Stimulated activated CD8-positive, alpha-beta memory T cell treated with anti-CD3 and anti-CD28 coated beads, Interleukin-7, amount 100 ng/mL, for 48 hours (primary cell): Measurements from ENCODE around the gene FOXN3.
"Not testable (repeated sequence)": the region's sequence is repeated elsewhere in the genome, so short reads cannot be mapped to it uniquely, and the experiment has no call there.

Experiments used
- DNase-seq, 2 donors: peaks; one replicate each; pipeline ENCODE4 v3.0.0-alpha.2; 2020; ENCODE audit warnings: low read depth in 1 of 2; ENCODE audit errors: extremely low read depth in 1 of 2

FOXN3 gene

DNA sequence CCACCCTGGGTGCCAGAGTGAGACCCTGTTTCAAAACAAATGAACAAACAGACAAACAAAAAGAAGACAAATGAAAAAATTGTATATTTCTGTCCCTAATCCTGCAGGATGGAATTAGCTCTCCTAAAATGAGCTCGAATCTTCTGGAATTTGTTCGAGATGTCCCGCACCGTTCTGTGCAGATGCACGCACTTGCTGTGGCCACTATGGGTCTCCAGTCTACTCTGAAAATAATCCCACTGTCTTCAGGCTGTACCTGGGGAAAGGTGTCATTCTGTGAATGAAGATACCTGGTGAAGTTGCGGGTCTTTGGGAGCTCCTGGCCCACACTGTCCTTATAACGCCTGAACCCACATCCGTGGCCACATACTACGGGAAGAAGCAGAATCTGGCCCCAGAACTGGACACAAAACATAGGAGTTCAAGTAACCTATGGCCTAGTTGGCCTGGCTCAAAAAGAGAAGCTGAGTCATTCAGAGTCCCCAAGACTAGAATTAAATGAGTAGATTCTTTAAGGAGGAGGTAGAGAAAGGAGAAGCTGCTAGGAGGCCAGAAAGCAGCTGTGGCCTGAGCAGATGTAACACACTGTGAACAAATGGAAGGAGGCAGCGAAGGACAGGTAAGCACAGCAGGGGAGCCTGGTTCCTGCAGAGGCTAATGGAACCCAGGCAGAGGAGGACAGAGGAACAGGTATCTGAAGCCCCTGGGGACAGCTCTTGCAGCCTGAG lies 108.6 kb downstream of the FOXN3 start:
- no peak for DNase-seq

DNA sequence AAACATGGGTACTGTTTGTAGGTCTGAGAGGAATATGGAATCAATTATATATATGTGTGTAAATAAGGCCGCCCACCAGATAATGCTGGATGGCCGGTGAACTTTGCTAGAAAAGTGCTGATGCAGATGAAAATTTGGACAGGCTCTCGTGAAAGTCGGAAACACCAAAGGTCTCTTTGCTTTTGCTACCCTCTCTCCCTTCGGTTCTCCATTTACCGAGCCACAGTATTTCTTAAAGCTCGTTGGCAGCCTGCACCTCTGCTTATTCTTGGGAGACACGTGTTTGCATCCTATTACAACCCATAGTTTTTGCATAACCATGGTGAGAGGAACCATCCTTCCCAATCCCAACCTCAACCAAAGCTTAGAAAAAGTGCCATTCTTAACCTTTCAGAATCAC lies 109.6 kb downstream of the FOXN3 start:
- no peak for DNase-seq

DNA sequence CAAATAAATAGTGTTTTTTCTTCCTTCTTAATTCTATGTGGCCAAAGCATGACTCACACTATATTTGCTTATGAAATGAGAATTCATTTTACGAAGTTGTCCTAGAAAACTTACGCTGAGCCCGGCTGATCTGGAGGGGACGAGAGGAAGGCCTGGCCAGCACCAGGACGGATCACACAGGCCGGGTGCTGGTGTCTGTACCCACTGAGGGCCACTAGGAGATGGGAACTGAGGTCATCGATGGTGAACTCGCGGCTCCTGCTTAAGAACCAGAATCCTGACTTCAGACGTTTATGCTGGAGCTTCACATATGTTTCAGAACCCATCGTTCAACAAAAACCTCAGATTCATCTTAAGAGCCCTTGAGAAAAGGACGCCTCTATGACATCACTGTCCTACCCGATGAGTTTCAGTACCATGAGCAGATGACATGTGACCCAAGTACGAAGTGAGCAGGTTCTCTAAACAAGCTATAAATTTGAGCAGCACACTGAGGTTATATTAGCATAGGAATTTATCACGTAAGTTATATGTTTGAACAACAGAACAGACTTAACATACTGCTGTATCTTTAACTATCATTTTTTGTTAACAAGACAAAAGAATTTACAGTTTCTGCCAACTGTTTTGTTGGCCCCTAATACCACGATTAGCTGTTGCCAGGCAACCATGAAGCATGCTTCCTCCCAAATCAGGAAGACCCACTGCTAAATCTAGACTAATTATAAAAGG lies 111.9 kb downstream of the FOXN3 start:
- DNase-seq = no peak

DNA sequence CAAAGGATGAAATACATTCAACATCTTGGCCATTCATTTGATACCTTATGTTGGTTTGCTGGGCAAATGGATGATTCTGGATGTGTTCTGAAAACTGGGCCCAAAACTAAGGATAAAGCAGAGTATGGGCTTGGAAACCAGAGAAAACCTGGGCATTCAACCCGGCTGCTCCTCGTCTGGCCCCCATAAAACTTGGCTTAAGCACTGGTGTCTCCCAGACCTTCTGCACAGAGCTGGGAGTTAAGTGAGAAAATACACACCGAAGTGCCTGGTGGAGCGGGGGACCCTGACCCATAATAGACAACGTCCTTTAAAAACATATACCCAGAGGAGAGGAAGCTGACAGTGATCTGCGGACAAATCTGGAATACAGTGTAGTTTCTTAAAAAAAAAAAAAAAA lies 112.5 kb downstream of the FOXN3 start:
- DNase-seq = no peak

DNA sequence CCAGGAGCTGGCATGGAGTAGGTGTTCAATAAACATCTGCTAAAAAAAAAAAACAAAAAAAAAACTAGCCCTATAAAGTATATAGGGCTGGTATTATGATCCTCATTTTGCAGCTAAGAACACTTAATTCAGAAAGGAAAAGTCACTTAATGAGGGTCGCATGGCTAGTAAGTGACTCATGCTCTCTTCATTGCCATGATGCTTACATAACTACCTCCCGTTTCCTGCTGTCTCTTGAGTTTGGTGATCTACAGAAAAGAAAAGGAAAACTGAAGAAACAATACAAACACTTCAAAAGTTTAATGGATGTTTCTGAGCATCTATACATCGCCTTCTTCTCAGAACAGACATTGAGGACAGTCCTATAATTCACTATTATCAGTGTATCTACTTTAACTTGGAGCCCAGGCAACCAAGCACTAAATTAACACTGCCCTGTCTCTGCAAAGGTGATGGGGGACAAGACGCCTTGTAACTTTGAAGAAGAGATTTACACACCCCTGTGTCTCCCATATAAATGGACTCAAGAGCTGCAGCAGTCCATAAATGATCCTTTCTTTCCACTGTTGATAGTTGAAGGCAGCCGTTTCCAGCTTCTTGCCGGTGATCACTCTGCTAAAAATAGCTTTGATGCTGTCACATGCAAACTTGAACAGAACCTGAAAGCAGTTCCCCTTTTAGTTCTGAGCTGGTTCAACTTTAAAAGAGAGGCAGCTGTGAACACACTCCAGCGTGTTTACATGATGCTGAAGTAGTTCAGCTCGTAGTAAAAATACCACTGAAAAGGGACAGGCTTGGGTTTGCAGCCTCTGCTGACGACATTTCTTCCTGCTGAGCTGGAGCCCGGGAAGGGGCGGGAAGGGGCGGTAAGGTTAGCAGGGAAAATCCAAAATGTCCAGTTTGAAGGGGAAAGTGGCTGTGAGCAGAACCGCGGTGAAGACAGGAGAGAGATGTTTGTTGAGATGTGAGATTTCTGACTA lies 113.3 kb downstream of the FOXN3 start:
- DNase-seq = no peak

DNA sequence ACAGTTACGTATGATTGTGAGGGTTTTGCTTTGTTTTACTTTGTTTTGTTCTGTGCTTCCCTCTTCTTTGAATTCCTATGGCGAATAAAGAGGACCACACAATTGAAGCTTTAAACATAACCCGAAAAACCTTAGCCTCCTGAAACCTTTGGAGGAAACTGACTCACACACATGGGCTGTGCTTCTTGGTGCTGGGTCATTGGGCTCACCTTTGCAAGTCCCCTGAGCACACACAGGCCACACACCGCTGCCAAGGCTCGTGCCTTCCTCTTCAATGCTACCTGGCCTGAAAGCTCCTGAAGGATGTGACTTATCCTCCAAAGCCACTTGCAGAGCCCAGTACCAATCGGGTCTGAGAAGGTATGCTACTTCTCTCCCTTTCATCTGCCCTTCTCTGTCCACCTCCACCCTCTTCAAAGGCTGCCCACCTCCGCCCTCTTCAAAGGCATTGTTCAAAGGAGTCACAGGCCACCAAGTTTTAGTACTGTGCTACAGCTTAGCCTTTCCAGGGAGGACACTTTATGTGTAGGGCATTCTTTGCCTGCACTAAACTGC lies 114.6 kb downstream of the FOXN3 start:
- no peak for DNase-seq

DNA sequence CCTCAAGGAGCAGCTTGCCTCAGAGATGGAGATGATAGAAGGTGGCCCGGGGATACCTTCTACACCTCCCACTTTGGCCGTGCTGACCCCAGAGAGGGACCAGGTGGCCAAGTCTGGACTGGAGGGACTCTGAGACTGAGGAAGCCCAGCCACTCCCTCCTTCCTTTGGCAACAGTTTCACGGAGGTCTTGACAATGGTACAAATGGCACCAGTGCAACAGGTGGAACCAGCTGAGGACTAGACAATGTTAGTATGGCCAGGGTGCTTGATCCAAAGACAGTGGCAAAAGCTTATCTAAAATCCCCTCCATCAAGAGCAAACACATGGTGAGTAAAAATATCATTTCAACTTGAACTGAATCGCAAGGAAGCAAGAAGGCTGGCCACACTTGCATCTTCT lies 117.4 kb downstream of the FOXN3 start:
- no peak for DNase-seq

DNA sequence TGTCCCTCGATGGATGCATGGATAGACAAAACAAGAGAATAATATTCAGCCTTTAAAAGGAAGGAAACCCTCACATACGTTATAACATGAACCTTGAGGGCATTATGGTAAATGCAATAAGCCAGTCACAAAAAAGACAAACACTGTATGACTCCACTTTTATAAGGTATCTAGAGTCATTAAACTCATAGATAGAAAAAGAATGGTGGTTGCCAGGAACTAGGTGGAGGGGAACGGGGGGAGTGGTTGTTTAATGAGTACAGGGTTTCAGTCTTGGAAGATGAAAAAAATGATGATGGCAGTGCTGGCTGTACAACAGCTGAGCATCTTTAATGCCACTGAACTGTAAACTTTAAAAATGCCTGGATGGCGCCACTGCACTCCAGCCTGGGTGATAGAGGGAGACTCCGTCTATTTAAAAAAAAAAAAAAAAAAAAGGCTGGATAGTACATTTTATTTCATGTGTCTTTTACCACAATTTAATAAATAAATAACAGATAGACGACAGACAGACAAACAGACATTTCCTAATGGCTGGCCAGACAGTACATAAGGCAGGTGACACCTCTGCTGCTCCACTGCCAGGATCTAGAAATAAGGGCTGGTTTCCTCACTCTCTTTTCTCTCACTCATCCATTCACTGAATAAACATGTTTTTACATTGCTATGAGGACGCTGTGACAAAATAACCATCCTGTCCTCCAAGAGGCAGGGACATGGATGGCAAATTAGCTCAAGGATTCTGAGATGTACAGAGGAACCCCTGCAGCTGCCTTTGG lies 118.8 kb downstream of the FOXN3 start:
- DNase-seq = no peak

DNA sequence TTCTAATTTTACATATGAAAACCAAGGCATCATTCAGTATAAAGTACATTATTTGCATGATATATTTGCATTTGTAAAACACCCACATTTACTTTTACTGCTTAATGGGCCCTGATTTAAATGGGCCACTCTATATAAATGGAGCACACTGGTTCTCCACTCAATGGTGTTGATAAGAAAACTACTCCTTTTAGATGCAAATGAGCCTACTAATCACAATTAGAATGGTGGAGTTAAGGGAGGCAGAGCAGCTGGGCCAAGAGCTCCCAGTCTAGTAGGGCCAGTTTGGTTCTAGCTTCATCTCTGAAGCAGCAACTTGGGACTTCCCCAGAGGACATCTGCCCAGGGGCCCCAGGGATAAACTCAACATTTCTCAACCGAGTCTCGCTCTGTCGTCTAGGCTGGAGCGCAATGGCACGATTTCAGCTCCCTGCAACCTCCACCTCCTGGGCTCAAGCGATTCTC lies 120.7 kb downstream of the FOXN3 start:
- DNase-seq = no peak

DNA sequence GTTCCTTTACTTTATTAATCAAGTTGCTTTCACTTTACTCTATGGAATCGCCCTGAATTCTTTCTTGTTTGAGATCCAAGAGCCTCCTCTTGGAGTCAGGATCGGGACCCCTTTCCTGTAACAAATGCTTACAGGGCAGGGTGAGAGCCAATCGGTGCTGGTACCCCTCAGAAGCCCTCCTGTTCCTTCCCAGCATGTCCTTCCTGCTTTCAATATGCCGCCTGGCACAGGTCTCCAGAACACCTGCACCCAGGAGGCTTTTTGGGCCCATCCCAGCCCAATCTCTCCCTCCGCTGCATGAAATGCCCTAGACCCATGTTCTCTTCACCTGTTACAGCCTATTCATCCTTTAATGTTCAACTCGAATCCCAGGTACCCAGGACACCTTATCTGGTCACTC lies 122.2 kb downstream of the FOXN3 start:
- DNase-seq = no peak

DNA sequence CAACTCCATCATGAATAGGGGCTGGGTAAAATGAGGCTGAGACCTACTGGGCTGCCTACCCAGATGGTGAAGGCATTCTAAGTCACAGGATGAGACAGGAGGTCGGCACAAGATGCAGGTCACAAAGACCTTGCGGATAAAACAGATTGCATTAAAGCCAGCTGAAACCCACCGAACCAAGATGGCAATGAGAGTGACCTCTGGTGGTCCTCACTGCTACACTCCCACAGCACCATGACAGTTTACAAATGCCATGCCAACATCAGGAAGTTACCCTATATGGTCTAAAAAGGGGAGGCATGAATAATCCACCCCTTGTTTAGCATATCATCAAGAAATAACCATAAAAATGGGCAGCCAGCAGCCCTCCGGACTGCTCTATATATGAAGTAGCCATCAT lies 122.6 kb downstream of the FOXN3 start:
- not testable (repeated sequence) for DNase-seq

DNA sequence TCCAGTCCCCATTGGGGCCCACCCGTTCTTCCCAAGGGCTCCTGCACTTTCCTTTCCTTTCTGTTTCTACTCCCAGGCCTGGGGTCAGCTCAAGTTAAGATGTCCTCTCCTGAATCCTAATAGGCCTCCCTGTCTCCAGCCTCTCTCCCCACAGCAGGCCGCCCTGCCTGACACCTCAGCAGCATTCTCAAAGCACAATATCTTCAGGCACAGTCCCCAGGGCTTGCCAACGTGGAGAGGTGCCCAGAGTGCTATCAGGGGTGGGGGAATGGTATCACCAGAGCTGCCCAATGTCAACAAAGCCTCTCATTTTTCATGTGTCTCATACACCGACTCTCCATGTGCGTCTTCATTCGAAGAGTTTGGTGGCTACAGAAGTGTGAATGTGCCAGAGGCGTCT lies 123.0 kb downstream of the FOXN3 start:
- DNase-seq = no peak

DNA sequence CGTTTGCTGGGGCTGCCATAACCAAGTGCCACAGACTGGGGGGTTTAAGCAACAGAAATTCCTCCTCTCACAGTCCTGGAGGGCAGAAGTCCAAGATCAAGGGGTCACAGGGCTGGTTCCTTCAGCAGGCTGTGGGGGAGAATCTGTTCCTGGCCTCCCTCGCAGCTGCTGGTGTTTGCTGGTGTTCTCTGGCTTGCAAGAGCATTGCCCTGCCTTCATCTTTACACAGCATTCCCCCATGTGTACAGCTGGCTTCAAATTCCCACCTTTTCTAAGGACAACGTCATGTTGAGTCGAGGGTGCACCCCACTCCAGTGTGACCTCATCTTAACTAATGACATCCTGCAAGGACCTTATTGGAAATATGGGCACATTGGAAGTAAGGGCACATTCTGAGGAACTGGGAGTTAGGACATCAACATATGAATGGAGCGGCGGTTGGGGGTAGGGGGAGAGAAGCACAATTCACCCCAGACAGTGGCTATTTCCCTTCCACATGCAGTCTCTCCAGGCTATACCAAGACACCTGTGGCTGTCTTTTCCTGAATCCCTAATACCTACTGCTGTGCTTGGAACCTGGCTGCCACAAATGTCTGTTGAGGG lies 123.6 kb downstream of the FOXN3 start:
- DNase-seq = no peak

DNA sequence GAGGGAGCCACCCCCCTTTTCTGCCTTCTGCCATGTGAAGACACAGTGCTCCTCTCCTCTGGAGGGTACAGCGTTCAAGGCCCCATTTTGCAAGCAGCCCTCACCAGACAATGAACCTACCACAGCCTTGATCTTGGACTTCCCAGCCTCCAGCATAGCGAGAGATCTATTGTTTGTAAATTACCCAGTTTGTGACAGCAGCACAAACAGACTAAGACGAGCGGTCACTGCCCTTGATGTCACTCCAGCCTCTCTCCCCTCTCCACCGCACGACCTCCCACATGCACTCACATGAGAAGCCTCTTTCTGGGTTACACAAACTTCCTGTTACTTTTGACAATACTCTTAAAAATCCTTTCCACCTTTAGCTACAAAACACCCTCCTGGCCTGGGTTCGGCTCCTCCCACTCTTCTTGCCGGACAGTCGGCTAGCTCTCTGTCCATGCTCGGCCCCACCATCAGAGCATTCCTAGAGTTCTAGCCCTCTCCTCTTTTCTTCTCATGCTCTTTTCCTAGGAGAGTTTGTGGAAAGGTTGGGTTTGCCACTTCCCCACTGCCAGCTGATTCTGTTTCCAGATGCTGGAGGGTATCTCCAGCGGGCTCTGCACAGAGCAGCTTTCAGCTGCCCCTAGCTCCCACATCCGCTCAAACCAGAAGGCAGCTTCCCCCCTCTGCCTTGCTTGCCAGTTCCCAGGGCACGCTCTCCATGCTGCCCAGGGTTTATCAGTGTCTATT lies 124.3 kb downstream of the FOXN3 start:
- no peak for DNase-seq

DNA sequence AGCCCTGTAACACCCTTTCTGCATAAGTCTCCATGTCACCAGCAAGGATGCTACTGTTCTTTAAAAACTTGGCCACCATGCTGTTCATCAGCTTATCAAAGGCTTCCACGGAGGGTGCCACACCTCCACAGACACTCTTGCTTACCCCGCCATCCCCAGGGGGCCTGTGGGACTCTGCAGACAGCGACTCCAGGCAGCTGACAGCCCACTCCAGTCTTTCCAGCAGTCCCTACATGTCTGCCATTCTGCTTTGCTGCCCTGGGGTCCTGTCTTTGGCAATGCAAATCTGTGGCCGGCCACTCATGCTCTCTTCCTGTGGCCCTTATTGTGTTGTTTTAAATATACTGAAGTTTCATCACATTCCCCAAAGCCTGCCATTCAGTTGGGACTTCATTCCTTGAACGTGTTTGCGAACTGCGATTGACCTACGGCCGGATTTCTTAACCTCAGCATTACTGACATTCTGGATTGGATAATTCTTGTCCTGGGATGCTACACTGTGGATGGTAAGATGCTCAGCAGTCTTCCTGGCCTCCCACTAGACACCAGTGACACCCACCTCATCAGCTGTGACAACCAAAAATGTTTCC lies 125.6 kb downstream of the FOXN3 start:
- DNase-seq = no peak

DNA sequence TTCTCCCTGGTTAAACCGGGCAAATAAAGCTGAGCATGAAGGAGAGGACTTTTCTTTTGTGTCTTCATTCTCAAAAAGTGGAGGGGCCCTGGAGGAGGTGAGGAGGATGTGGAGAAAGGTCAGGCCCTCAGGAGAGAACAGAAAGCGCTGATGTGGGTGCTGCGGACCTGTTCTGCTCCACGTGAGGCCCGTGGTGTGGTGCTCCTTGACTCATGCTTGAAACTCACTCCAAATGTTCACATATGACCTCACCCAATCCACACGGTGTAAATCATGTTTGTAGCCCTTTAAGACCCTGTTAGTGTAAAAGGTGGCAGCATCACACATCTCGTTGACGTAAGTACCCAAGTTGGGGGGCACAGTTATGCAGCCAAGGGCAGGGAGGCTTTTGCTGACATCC lies 126.2 kb downstream of the FOXN3 start:
- DNase-seq = no peak

DNA sequence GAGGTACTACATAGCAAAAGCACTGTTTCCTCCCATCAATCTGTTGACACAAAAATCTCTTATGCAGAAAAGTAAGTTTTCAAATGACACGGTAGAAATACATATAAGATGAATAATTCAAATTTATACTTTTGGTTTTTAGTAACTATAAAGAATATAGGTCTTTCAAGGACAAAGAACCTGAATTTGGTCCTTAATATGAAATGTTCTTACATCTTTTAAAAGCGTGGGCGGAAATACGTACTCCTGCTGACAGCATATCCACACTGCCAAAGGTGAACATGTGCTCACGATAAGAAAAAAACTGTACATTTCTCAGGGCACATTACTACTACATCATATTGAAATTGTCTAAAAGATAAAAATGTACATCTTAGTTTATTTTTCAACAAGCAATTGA lies 127.6 kb downstream of the FOXN3 start:
- DNase-seq = no peak

DNA sequence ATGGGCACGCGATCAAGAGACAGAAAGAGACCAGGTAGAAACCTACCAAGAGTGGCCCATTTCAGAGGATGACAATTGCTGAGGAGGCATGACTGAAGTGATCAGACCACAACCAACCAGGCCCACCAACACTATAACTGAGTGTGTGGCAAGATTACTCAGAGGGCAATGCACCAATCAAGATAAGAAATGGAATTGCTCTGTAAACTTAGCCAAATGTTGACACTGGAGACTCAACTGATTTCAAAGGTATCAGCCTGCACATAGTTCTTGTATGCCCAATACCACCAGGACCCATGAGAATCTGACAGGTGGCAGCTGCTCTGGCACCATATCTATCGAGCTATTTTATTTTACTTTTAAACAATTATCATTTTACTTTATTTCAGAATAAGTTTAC lies 128.9 kb downstream of the FOXN3 start:
- no peak for DNase-seq
